Measurements from ENCODE around the gene GCDH.
"Not testable (repeated sequence)": the region's sequence is repeated elsewhere in the genome, so short reads cannot be mapped to it uniquely, and the experiment has no call there.

The GCDH gene

GRCh38 chr19:12907166-12907565, 16.2 kb downstream of the GCDH start:
- DNase-seq (ENCODE audit: low read depth), result no peak

GRCh38 chr19:12912571-12912970, 21.6 kb downstream of the GCDH start:
- DNase-seq (ENCODE audit: low read depth), result no peak

GRCh38 chr19:12913011-12913561, 22.1 kb downstream of the GCDH start:
- DNase-seq (ENCODE audit: low read depth), result no peak

DNA sequence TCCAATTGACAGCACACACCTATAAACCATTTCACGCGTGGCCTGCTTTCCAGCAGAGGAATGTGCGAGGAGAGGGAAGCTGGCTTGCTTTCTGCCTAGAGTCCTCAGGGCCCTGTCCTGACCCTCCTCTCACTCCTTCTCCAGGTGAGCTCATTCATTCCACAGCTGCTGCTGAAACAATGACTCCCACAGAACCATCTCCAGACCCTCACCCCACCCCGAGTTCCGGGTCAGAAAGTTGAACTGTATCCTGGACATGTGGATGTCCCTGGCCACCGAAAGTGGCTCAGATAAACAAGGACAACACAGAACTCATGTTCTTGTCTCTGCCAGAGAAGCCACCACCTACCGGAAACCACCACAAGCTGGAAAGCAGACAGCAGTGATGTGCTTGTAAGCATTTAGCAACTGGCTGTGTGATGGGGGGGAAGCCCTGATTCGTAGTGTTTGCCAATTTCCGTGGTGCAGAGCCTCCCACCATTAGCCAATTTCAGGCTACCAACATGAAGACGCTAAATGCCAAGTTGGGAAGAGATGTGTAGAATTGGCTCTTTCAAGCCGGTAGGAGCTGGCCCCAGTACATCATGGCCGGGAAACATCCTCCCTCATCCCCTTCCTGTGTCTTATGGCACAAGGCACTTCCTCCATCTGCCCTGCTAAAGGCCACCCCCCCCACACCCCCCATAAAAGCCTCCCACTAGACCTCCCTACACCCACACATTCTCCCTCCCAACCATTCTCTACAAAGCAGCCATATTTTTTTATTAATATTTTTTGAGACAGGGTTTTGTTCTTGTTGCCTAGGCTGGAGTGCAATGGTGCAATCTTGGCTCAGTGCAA, 23.1 kb downstream of the GCDH start:
- DNase-seq (ENCODE audit: low read depth), result no peak

DNA sequence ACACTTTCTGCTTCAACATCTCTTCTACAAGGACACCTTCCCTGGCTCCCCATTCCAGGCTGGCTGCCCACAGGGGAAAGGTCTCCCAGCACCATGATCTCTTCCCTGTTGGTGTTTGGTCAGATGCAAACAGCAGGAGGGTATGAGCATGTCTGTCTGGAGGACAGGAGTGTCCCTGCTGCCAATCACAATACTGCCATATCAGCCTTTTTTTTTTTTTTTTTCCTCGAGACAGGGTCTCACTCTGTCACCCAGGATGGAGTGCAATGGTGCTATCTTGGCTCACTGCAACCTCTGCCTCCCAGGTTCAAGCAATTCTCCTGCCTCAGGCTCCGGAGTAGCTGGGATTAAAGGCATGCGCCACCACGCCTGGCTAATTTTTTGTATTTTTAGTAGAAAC, 24.9 kb downstream of the GCDH start:
- DNase-seq (ENCODE audit: low read depth), result not testable (repeated sequence)

- no peak for DNase-seq (ENCODE audit: low read depth)
These were observed 27.3 kb downstream of the GCDH start for GRCh38 chr19:12918253-12918652.

- no peak for DNase-seq (ENCODE audit: low read depth)
These were observed 30.1 kb downstream of the GCDH start for GRCh38 chr19:12921047-12921446.

- DNase-seq (ENCODE audit: low read depth), result no peak
These were observed 32.0 kb downstream of the GCDH start for GRCh38 chr19:12922959-12923358.

DNA sequence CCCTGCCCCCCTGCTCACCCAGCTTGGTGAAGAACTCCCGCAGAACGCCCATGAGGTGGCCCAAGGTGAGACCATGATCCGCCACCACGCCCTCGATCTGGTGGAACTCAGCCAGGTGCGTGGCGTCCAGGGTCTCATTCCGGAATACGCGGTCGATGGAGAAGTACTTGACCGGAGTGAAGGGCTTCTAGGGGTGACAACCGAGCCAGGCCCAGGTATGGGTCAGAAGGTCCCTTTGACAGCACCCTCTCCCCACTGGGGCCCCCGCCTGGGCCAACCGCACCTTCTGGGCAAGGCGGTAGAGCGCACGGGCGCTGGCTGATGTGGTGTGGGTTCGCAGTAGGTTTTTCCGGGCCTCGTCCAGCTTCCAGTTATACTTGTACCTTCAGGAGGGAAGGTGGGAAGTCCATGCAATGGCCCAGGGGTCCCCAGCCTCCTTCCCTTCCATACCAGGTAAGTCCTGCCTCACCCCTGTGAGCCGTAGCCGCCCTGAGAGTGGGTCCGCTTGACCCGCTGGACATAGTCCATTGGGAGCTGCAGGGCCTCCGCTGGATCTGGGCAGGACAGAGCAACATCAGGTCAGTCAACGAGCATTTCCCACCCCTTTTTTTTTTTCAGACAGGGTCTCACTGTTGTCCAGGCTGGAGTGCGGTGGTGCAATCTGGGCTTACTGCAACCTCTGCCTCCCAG, 33.8 kb downstream of the GCDH start:
- no peak for DNase-seq (ENCODE audit: low read depth)

DNA sequence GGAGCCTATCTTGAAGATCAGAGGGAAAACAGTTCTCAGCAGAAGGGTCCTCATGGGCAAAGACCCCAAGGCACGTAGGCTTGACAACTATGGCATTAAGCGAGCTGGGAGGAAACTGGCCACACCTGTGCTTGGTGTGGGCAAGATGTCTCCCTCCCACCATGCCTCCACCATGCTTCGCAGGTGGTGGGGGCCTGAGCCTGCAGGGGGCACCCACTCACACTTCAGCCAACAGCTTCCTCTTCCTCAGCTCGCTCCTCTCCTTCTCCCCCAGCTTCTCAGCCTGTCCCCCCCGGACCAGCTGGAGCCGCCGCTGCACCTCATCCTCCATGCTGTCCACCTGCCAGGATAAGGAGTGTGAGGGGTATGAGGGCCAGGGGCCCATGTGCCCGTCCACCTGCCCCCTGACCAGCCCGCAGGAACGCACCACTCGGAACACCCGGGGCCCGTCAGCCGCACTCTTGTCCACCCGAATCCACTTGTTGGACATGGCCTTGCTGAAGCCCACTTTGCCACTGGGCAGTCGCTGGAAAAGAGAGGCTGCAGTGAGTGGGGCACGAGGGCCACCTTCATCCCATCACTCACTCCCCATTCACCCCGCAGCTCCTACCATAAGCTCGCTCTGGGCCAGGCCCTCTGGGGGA, 39.2 kb downstream of the GCDH start:
- DNase-seq (ENCODE audit: low read depth), result no peak

GRCh38 chr19:12932392-12933286, 41.7 kb downstream of the GCDH start:
- no peak for DNase-seq (ENCODE audit: low read depth)

DNA sequence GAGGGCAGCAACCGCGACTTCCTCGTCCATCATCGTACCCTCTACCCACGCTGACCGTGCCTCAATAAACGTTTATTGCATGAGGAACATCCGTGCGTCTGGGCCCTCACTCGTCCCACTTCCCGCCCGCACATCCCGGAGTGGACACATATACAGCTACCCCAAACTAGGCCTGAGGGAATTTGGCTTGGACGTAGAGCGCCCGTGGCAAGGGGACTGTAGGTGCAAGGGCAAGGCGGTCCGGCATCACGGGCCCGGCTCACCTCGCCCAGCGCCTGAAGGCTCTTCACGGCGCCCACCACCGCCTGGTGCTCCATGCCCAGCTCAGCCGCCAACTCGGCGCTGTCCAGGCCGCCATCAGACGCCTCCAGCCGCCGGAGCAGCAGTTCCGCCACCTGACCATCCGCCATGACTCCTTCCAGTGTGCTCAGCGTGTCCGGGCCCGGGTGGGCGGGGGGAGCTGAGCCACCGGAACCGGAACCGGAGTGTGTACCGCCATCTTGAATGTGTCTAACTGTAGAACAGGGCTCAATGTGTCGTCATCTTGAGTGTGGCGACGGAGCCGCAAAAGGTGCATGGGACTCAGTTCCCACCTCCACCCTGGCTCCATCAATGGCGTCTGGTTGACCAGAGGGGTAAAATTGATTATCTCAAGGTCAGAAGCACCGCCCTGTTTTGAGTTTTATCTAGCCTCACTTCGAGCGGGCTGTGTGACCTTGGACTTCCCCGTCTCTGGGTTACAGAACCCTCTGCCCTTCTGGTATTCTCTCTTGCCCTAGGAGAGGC, 42.5 kb downstream of the GCDH start, which contains the start of gene FARSA:
FARSA (minus strand) TSS at position 425 of the 786 bp plus-strand sequence; CDS start at position 410, 15 bp downstream.
- DNase-seq (ENCODE audit: low read depth), result peak; percentile 86

DNA sequence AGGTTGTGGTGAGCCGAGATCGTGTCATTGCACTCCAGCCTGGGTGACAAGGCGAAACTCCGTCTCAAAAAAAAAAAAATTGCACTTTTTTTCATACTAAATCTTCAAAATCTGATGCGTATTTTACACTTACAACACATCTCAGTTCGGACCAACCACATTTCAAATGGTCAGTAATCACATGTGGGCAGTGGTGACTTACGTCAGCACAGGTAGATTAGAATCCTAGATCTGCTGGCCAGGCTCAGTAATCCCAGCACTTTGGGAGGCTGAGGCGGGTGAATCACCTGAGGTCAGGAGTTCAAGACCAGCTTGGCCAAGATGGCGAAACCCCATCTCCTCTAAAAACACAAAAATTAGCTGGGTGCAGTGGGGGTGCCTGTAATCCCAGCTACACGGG, 44.1 kb downstream of the GCDH start:
- DNase-seq (ENCODE audit: low read depth), result no peak

GRCh38 chr19:12936582-12936981, 45.6 kb downstream of the GCDH start:
- DNase-seq (ENCODE audit: low read depth), result no peak

GRCh38 chr19:12937093-12937926, 46.4 kb downstream of the GCDH start:
- no peak for DNase-seq (ENCODE audit: low read depth)

DNA sequence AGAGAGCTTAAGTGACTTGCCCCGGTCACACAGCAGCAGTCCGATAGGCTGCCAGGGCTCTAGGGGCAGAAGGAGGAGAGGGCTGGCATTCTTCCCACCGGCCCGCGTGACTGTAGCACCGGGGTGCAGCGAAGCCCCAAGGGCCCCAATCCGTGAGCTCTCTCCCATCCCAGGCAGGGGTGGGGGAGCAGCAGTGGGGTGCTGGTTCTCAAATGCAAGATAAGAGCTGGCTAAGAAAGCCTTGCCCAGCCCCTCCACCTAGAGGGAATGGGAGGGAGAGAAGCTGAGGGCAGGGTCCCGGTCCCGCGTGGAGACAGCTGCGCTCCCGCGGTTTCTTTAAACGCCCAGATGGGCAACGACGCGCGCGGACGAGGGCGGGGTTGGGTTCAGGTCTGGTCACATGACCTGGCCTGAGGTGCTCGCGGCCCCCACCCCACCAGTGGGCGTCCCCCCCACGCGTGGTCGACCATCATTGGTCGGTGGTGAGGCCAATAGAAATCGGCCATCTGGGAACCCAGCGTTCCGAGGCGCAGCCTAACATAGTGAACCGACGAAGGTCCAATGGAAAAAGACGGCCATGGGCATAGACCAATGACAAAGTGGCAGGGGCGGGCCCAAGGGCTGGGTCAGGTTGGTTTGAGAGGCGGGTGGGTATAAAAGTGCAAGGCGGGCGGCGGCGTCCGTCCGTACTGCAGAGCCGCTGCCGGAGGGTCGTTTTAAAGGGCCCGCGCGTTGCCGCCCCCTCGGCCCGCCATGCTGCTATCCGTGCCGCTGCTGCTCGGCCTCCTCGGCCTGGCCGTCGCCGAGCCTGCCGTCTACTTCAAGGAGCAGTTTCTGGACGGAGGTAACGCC, 47.2 kb downstream of the GCDH start, which contains the start of gene CALR:
CALR (plus strand) TSS at position 683 of the 852 bp plus-strand sequence; CDS start at position 754, 71 bp downstream.
- peak; percentile 99 for DNase-seq (ENCODE audit: low read depth)

DNA sequence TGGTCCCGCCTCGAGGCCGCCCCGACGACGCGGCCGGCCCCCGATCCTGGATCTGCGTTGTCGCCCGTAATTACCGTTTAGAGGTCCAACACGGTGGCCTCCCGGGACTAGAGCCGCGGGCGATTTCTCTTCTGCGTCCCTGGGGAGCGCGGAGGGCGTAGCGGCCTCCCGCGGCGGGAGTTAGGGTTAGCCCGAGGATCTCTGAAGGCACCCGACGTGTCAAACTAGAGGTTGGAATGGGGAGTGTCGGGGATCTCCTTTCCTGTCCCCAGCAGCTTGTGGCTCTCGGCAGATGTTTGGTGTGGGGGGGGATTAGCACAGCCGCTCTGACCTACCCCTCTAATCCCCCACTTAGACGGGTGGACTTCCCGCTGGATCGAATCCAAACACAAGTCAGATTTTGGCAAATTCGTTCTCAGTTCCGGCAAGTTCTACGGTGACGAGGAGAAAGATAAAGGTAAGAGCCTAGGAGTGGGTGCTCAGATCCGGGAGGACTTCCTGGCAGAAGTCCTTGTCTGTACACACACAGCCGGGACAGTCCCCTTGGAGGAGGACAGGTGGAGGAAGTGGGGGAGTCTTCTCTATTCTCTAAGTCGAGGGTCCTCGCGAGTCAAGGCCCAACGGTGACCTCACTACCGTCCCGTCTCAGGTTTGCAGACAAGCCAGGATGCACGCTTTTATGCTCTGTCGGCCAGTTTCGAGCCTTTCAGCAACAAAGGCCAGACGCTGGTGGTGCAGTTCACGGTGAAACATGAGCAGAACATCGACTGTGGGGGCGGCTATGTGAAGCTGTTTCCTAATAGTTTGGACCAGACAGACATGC, 48.0 kb downstream of the GCDH start:
- DNase-seq (ENCODE audit: low read depth), result no peak

DNA sequence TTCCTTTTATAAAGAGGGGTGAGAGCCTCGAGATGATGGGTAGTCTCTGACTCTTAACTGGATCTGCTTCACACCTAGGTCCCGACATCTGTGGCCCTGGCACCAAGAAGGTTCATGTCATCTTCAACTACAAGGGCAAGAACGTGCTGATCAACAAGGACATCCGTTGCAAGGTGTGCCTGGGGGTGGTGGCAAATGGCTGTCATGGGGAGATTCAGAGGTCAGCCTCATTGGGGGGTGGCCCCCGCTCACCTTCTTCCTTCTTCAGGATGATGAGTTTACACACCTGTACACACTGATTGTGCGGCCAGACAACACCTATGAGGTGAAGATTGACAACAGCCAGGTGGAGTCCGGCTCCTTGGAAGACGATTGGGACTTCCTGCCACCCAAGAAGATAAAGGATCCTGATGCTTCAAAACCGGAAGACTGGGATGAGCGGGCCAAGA, 49.0 kb downstream of the GCDH start:
- DNase-seq (ENCODE audit: low read depth), result no peak

Measured in stimulated activated CD4-positive, alpha-beta T cell treated with anti-CD3 and anti-CD28 coated beads, Interleukin-2, amount 100 ng/mL, for 4 hours (primary cell).